GM23248 (cell line): Measurements from ENCODE around the gene AFF3.

ENCODE experiments used
- EZH2 ChIP-seq: fragments of 200-600 bp; sonication (generic); IDR thresholded peaks from 2 replicates; pipeline ENCODE4 v1.6.1; 2018; ENCODE audit warnings: antibody characterized with exemption, mild to moderate bottlenecking; ENCODE audit not compliant: insufficient read depth, poor library complexity, severe bottlenecking
- EZH2phosphoT487 ChIP-seq: fragments of 200-600 bp; sonication (generic); IDR thresholded peaks from 2 replicates; pipeline ENCODE4 v1.6.1; 2018; ENCODE audit warnings: antibody characterized with exemption, moderate library complexity, mild to moderate bottlenecking, low read depth; ENCODE audit not compliant: insufficient read depth

- TF ChIP-seq EZH2 = no peak
- TF ChIP-seq EZH2phosphoT487 = no peak
Observed at GRCh38 chr2:100051253-100051652, 91.1 kb downstream of the AFF3 start.
